Measurements from ENCODE around the gene PTPN22.

PTPN22 gene

DNA sequence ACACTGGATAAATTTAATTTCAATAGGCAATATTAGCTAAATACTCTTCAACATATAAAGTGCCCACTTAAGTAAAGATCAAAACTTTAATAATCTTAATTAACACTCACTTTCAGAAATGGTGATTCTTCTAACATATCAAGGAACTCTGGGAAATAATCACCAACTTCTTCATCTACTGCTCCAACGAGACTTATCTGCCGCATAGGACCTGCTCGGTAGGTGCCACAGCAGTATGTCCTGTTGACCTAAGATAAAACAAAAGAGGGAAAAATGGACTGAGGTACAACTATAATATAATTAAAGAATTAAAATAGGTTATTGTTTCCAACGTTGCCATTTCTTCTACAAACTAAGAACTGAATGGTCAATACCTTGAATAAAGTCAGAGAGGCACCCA, 94.0 kb downstream of the PTPN22 start:
- H3K36me3 ChIP-seq: peaks cover 8% of the 10 kb centered on the region
- no peaks in the 10 kb centered on the region for H3K9me3 ChIP-seq
- H3K4me3 ChIP-seq (ENCODE audit: low read depth in 1 of 2, low read length in 1 of 2): no peak overlapping the region
- TF ChIP-seq, protein P1, sequence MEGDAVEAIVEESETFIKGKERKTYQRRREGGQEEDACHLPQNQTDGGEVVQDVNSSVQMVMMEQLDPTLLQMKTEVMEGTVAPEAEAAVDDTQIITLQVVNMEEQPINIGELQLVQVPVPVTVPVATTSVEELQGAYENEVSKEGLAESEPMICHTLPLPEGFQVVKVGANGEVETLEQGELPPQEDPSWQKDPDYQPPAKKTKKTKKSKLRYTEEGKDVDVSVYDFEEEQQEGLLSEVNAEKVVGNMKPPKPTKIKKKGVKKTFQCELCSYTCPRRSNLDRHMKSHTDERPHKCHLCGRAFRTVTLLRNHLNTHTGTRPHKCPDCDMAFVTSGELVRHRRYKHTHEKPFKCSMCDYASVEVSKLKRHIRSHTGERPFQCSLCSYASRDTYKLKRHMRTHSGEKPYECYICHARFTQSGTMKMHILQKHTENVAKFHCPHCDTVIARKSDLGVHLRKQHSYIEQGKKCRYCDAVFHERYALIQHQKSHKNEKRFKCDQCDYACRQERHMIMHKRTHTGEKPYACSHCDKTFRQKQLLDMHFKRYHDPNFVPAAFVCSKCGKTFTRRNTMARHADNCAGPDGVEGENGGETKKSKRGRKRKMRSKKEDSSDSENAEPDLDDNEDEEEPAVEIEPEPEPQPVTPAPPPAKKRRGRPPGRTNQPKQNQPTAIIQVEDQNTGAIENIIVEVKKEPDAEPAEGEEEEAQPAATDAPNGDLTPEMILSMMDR (IDR thresholded peaks at IDR 0.05): no peak
- peaks cover 34 to 35% of the 10 kb centered on the region in 2 experiments for H3K4me1 ChIP-seq (ENCODE audit: control insufficient read depth in 1 of 2, insufficient read depth in 1 of 2, low read depth in 1 of 2, low read length in 1 of 2)
- no peaks in the 10 kb centered on the region for H3K27me3 ChIP-seq
- no peak overlapping the region for H3K27ac ChIP-seq

DNA sequence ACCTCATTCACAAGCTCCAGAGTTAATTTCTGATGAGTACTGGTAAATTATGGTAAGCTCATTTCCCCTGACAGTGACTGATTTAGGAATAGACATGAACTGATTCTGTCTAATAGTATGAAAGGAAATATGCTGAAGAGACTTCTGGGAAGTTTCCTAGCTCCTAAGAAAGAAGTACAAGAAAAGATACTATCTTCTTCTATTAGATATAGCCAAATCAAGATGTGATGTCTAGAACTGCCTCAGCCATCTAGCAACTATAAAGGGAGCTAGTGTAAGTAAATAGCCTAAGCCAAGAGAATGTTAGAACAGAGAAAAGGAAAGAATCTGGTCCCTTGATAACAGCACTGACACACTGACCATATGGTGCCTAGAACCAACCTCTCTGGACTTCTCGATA, 101.5 kb downstream of the PTPN22 start:
- Histone ChIP-seq H3K9me3 (no peaks in the 10 kb centered on the region), H3K36me3 (peaks cover 30% of the 10 kb centered on the region), H3K4me3 (ENCODE audit: low read depth in 1 of 2, low read length in 1 of 2) (no peak overlapping the region), H3K27ac (peak overlapping the region; percentile 57), H3K4me1 (ENCODE audit: control insufficient read depth in 1 of 2, insufficient read depth in 1 of 2, low read depth in 1 of 2, low read length in 1 of 2) (peaks cover 9 to 10% of the 10 kb centered on the region in 2 experiments), H3K27me3 (no peaks in the 10 kb centered on the region)
- TF ChIP-seq, protein P1 (IDR thresholded peaks at IDR 0.05): no peak

DNA sequence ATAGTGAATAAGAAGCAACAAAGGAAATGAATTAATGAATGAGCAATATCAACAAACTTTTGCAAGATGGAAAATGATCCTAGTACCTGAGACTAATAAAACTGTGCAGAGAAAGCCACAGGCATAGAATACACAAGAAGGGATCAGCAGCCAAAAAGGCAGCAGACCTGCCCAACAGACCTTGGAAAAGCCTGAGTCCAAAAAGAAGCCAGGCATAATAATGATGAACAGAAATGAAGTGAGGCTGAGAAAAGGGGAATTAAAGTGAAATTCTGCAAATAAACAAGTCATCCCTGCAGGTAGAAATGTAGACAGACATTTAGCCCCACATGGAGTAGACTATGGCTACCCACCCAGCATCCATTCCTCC, 101.9 kb downstream of the PTPN22 start:
- no peaks in the 10 kb centered on the region for H3K27me3 ChIP-seq
- peaks cover 9 to 10% of the 10 kb centered on the region in 2 experiments for H3K4me1 ChIP-seq (ENCODE audit: control insufficient read depth in 1 of 2, insufficient read depth in 1 of 2, low read depth in 1 of 2, low read length in 1 of 2)
- H3K4me3 ChIP-seq (ENCODE audit: low read depth in 1 of 2, low read length in 1 of 2): no peak overlapping the region
- H3K36me3 ChIP-seq: peaks cover 34% of the 10 kb centered on the region
- TF ChIP-seq, protein P1 (IDR thresholded peaks at IDR 0.05): no peak
- H3K27ac ChIP-seq: peak overlapping the region; percentile 57
- H3K9me3 ChIP-seq: no peaks in the 10 kb centered on the region

DNA sequence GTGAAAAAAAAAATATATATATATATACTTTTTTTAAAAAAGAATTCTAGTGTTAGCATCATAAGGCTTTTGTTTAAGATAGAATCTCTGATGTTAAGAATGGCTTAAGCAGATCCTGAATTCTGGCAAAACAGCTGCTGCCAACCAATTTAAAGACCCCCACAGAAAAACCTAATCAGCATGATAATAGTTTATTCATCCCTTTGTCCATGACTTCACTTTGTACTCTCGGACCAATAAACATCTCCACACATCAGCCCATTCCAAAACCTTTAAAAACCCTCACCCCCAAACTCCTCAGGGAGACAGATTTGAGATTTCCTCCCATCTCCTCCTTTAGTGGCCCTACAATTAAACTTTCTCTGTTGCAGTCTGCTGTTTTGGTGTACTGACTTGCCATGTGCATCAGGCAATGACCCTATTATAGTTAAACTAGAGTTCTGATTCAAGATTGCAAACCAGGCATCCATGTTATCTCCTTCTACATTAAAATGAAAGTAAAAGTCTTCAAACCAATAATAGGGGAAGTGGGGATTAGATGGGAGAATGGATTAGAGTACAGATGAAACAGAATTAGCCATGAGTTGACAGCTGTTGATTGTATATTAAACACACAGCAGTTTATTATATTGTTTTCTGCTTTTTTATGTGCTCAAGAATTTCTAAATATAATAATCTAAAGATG, 102.5 kb downstream of the PTPN22 start:
- Histone ChIP-seq H3K36me3 (peaks cover 35% of the 10 kb centered on the region), H3K4me3 (ENCODE audit: low read depth in 1 of 2, low read length in 1 of 2) (no peak overlapping the region), H3K27ac (peak overlapping the region; percentile 57), H3K9me3 (no peaks in the 10 kb centered on the region), H3K4me1 (ENCODE audit: control insufficient read depth in 1 of 2, insufficient read depth in 1 of 2, low read depth in 1 of 2, low read length in 1 of 2) (peaks cover 9 to 10% of the 10 kb centered on the region in 2 experiments), H3K27me3 (no peaks in the 10 kb centered on the region)
- TF ChIP-seq, protein P1 (IDR thresholded peaks at IDR 0.05): no peak

DNA sequence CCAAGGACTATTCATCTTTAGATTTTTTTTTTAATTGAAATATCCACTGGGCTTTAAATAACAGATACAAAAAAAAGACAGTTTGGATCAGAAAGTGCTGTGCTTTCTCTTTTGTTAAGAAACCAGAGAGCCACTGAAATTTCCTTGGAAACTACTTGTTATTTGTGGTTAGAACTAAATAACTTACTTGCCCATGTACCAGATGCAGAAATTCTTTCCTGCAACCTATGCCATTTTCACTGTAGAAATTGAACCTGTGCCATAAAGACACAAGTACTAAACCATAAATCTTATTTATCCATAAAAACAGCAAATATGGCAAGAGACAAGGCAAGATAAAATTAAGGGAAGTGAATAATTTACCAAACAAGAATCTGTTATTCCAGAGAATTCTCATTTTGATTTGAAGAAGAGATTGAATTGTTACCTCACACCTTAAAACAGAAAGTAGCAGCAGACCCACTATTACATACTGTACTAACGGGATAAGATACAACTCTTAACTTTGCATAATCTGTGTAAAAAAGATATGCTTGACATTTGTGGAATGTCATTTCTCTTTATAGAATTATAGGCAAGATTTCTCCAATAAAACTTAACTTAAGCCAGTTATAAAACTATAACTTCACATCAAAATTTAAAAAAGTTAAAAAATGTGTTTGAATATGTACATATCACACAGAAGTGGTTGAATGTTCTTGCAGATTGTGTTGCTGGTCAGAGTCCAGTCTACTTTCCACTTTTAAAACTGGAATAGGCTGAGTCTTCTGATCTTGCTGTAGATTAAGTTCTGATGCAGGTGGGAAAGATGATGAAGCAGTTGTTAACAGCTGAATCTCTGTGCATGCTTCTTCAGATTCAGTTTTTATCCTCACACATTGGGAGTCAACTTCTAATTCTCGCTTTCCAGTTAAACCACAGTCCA, 105.9 kb downstream of the PTPN22 start:
- TF ChIP-seq, protein P1 (IDR thresholded peaks at IDR 0.05): no peak
- H3K9me3 ChIP-seq: no peaks in the 10 kb centered on the region
- H3K27ac ChIP-seq: peak overlapping the region; percentile 1
- H3K4me1 ChIP-seq (ENCODE audit: control insufficient read depth in 1 of 2, insufficient read depth in 1 of 2, low read depth in 1 of 2, low read length in 1 of 2): peaks cover 12% of the 10 kb centered on the region in 2 experiments
- H3K27me3 ChIP-seq: no peaks in the 10 kb centered on the region
- peaks cover 35% of the 10 kb centered on the region for H3K36me3 ChIP-seq
- H3K4me3 ChIP-seq (ENCODE audit: low read depth in 1 of 2, low read length in 1 of 2): no peak overlapping the region
